ENCODE results near the gene ATM.

The ATM gene, protein sequence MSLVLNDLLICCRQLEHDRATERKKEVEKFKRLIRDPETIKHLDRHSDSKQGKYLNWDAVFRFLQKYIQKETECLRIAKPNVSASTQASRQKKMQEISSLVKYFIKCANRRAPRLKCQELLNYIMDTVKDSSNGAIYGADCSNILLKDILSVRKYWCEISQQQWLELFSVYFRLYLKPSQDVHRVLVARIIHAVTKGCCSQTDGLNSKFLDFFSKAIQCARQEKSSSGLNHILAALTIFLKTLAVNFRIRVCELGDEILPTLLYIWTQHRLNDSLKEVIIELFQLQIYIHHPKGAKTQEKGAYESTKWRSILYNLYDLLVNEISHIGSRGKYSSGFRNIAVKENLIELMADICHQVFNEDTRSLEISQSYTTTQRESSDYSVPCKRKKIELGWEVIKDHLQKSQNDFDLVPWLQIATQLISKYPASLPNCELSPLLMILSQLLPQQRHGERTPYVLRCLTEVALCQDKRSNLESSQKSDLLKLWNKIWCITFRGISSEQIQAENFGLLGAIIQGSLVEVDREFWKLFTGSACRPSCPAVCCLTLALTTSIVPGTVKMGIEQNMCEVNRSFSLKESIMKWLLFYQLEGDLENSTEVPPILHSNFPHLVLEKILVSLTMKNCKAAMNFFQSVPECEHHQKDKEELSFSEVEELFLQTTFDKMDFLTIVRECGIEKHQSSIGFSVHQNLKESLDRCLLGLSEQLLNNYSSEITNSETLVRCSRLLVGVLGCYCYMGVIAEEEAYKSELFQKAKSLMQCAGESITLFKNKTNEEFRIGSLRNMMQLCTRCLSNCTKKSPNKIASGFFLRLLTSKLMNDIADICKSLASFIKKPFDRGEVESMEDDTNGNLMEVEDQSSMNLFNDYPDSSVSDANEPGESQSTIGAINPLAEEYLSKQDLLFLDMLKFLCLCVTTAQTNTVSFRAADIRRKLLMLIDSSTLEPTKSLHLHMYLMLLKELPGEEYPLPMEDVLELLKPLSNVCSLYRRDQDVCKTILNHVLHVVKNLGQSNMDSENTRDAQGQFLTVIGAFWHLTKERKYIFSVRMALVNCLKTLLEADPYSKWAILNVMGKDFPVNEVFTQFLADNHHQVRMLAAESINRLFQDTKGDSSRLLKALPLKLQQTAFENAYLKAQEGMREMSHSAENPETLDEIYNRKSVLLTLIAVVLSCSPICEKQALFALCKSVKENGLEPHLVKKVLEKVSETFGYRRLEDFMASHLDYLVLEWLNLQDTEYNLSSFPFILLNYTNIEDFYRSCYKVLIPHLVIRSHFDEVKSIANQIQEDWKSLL (N-terminal part only)

GRCh38 chr11:108222574-108223347 is at the start of gene ATM, which contains the start of gene NPAT:
Gene ATM (plus strand): TSS chr11:108223067. CDS start chr11:108227625, 4,558 bp downstream.
Gene NPAT (minus strand): TSS chr11:108222638. CDS start chr11:108222536, 102 bp downstream.
- Histone ChIP-seq H3K27ac (peak within 1 kb of the TSS; percentile 75 to 98 (median 93)), H3K4me3 (peak within 1 kb of the TSS; percentile 34 to 90 (median 70))

DNA sequence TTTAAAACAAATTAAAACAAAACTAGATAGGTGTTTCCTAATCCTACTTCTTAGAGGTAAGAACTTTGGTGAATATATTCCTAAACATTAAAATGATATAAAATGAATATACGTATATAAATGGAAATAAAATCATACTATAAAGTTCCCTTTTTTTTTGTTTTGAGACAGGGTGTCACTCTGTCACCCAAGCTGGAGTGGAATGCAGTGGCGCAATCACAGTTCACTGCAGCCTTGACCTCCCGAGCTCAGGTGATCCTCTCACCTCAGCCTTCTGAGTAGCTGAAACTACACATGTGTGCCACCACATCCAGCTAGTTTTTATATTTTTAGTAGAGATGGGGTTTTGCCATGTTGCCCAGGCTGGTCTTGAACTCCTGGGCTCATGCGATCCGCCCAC is 45.3 kb upstream of the ATM start:
- no peak overlapping the region for H3K27ac ChIP-seq

GRCh38 chr11:108193725-108194124 is 29.1 kb upstream of the ATM start:
- Histone ChIP-seq H3K4me3 (no peak overlapping the region), H3K27ac (no peak overlapping the region)

More for the DNA sequence above, 45.3 kb upstream of the ATM start:
- H3K4me3 ChIP-seq = no peak overlapping the region

GRCh38 chr11:108196901-108197300 is 26.0 kb upstream of the ATM start:
- no peak overlapping the region for H3K4me3 ChIP-seq
- H3K27ac ChIP-seq = no peak overlapping the region

DNA sequence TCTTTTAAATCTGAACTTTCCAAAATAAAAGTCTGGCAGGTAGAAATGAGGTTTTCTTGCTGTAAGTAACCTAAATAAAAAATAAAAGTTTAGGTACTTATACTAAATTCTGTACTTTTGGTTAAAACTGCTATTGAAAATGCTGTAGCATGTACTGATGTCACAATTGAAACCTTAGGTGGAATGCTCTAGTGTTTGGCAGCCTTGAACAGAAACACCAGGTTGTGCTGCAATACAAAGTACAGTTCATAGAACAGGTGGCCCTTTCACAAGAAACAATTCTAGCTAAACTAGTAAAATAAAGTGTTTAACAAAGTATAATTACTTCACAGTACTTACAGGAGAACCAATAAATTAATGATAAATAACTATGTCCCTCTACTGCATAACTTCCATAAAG is 25.5 kb upstream of the ATM start:
- H3K27ac ChIP-seq = no peak overlapping the region
- H3K4me3 ChIP-seq = no peak overlapping the region

GRCh38 chr11:108198833-108199232 is 24.0 kb upstream of the ATM start:
- no peak overlapping the region for H3K4me3 ChIP-seq
- H3K27ac ChIP-seq = no peak overlapping the region

DNA sequence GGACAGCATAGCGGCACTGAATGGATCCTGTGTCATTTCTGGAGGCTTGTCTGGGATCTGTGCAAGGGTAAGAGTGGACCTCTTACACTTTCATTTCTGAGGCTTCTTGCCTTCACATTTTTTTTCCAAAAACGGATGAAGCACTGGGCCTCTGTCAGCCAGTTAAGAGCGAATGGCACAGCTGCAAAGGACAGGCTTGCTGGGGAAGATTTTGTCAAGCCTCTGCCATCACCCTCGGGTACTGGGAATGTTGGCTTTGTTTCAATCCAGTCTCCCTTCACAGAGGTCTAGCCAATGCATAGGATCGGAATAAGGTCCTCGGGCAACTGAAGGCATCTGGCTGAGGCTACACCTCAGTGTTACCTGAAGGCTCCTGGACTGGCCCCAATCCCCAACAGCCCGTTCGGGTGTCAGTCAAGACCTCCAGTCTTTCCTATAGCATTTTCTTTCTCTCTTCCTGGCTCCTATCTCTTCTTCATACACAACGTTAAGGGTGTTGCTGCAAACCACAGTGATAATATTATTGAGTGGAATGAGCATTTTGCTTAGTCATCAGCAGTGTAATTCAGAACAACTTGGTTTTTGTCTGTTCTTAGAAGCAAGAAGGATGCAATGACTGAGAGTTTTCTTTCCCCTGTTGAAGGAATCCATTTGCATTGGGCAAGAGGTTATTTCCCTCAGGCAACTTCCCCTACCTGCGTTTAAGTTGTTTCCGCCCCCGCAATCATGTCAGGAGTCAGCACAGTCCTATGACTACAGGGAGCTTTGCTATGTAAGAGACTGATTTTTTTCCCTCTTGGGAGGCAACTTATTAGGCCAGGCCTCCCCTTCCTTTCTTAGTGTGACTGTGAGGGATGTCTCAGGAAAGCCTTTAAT is 23.2 kb upstream of the ATM start:
- no peak overlapping the region for H3K4me3 ChIP-seq

DNA sequence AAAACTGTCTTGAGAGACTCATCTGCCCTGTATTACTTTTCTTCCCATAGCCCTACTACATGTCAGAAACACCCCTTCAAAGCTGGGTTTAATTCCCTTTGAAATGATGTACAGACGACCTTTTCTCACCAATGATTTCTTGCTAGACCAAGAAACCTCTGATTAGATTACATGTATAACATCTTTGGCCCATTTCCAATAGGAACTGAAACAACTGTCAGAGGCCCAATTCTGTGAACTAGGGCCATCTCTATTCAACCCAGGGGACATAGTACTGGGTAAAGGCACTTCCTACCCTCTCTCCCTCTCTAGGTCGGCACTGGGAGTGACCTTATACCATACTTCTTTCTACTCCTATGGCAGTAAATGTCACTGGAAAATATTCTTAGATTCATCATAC is 19.8 kb upstream of the ATM start:
- no peak overlapping the region for H3K4me3 ChIP-seq
- no peak overlapping the region for H3K27ac ChIP-seq

More for the DNA sequence above, 23.2 kb upstream of the ATM start:
- H3K27ac ChIP-seq = peak overlapping the region in 4 of 21 experiments; percentile 13 to 51 (median 28)

GRCh38 chr11:108204376-108204775 is 18.5 kb upstream of the ATM start:
- no peak overlapping the region for H3K27ac ChIP-seq
- H3K4me3 ChIP-seq = no peak overlapping the region

GRCh38 chr11:108204929-108205499 is 17.9 kb upstream of the ATM start:
- Histone ChIP-seq H3K27ac (no peak overlapping the region), H3K4me3 (no peak overlapping the region)

GRCh38 chr11:108206171-108206570 is 16.7 kb upstream of the ATM start:
- no peak overlapping the region for H3K27ac ChIP-seq
- H3K4me3 ChIP-seq = no peak overlapping the region

DNA sequence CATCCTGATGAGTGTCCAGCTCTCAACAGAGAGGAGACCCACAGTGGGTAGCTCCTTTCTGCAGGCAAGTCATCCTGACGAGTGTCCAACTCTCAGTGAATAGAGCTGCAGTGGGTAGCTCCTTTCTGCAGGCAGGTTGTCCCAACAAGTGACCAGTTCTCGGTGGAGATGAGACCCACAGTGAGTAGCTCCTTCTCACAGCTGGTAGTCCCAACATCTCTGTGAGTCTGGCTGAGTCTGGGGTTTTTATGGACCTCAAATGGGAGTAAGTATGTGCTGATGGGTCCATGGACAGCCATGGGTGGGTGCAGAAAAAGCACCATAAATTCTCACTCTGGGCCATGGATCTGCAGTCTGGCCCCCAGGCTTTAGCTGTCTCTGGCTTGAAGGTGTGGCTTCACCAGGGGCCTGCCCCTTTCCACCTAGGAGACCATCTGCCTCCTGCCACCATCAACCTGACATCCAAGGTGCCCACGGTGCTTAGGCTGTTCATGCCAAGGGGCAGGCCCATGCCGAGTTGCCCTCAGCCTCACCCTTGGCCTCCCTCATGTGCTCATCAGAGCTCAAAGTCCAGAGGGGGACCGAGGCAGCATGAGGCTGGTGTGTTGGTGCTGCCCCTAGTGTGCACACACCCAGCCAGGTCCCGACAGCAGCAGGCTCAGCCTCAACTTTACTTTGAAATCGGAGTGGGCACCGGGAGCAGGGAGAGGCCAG is 15.7 kb upstream of the ATM start:
- Histone ChIP-seq H3K27ac (no peak overlapping the region), H3K4me3 (no peak overlapping the region)

GRCh38 chr11:108207683-108208060 is 15.2 kb upstream of the ATM start:
- no peak overlapping the region for H3K4me3 ChIP-seq
- no peak overlapping the region for H3K27ac ChIP-seq

DNA sequence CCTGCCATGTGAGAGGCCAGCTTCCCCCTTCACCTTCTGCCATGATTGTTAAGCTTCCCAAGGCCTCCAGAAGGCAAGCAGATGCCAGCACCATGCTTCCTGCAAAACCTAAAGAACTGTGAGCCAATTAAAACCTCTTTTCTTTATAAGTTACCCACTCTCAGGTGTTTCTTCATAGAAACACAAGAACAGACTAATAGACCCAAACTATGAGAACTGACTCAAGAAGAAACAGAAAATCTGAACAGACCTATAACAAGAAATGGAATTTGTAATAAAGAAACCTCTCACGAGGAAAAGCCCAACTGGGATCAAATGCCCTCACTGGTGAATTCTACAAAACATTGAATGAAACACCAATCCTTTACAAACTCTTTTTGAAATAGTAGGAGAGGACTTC is 12.4 kb upstream of the ATM start:
- Histone ChIP-seq H3K4me3 (no peak overlapping the region), H3K27ac (no peak overlapping the region)

DNA sequence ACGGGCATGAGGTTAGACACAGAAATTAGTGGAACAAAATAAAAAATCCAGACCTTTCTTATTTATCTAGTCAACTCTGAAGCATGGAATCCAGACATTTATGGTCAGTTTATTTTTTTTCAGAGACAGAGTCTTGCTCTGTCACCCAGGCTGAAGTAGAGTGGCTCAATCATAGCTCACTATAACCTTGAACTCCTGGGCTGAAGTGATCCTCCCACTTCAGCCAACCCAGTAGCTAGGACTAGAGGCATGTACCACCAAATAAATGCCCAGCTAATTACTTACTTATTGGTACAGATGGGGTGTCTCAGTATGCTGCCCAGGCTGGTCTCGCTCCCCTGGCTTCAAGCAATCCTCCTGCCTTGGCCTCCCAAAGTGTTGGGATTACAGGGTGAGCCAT is 9.1 kb upstream of the ATM start:
- no peak overlapping the region for H3K27ac ChIP-seq
- H3K4me3 ChIP-seq = no peak overlapping the region

- Histone ChIP-seq H3K27ac (no peak overlapping the region), H3K4me3 (no peak overlapping the region)
These were observed 5.9 kb upstream of the ATM start for GRCh38 chr11:108216988-108217387.

- H3K27ac ChIP-seq = no peak overlapping the region
- no peak overlapping the region for H3K4me3 ChIP-seq
These were observed 4.4 kb upstream of the ATM start for GRCh38 chr11:108218455-108218854.
